CD4-positive, alpha-beta T cell treated with Interleukin-1 beta for 1 hour (primary cell): ENCODE data around the gene ERC1.

Experiments used
- DNase-seq, 2 donors: peaks; one replicate each; pipeline ENCODE4 v3.0.0-alpha.2; 2020 to 2022

Gene ERC1

GRCh38 chr12:990661-991349, at the start of gene ERC1:
Gene ERC1 (plus strand): TSS chr12:991223. CDS start chr12:1027904, 36,681 bp downstream.
- peak; percentile 83 to 87 for DNase-seq

- no peak for DNase-seq
Measured at GRCh38 chr12:943051-943450, 48.0 kb upstream of the ERC1 start.

DNA sequence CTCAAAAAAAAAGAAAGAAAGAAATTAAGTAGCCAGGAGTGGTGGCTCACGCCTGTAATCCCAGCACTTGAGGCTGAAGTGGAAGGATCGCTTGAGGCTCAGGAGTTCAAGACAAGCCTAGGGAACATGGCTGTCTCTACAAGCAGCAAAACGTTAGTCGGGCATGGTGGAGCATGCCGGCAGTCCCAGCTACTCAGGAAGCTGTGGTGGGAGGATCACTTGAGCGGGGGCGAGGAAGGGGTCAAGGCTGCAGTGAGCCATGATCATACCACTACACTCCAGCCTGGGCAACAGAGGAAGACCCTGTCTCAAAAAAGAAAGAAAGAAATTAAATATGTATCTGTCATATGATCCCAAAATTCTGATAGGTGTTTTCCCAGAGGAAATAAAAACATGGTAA, 46.8 kb upstream of the ERC1 start:
- no peak for DNase-seq

DNA sequence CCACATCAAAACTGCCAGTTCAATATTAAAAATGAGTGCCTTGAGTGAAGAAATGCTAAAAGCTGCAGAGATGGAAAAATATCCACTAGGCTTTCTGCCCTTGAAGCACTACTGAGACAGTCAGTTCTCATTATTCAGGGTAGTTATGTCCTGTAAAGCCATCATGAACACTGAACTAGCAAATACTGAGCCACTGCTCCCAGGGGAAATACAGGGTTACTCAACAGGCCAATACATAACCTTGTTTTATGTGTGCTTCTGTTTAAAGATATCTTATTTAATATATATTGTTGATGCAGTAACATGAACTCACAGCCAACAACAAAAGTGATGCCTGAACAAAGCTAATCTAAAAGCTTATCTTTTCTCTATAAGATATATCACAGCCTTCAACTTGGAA, 44.8 kb upstream of the ERC1 start:
- DNase-seq, result no peak

GRCh38 chr12:946631-947030, 44.4 kb upstream of the ERC1 start:
- DNase-seq, result no peak

DNA sequence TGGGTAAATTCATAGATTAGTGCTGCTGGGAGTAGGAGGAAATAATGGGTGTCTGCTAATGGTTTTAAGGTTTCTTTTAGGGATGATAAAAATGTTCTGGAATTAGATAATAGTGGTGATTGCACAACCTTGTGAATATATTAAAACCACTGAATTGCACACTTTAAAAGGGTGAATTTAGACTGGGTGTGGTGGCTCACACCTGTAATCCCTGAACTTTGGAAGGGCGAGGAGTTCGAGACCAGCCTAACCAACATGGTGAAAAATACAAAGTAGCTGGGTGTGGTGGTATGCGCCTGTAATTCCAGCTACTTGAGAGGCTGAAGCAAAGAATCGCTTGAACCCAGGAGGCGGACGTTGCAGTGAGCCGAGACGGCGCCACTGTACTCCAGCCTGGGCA, 42.8 kb upstream of the ERC1 start:
- no peak for DNase-seq

DNA sequence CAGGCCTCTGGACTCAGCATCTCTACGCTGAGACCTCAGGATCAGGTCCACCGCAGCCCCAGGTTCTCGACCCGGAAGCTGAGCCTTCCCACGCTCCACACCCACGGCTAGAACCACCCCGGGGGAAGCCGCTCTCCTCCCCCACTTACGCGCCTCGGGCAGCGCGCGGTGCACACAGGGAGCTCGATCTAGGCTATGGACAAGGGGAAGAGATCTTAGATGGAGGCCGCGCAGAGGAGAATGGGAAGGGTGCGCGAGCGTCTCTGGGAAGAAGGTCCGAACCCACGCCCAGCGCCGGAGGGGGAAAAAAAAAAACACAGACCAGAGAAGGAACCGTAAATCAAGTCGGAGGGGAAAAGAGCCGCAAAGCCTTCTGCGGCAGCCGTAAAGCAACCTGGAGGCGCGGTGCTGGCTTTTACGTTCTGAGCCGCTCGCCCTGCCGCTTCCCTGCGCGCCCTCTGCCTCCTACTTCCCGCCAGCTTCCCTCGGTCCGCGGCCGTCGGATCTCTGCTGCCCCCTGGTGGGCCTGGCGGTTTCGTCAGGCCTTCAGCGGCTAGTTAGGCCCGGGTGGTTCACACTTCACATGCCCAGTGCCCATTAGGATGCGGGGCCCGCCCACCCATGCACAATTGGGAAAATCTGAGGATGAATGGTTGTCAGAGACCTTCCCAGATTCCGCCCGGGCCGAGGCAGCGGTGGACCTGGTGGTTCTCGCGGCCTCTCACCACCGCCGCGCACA, 41.4 kb upstream of the ERC1 start, which contains the start of gene RAD52:
TSS of gene RAD52 (minus strand) at position 242 of the 739 bp plus-strand sequence. CDS start 16,636 bp downstream, outside the sequence.
- DNase-seq, result peak; percentile 96 to 98

DNA sequence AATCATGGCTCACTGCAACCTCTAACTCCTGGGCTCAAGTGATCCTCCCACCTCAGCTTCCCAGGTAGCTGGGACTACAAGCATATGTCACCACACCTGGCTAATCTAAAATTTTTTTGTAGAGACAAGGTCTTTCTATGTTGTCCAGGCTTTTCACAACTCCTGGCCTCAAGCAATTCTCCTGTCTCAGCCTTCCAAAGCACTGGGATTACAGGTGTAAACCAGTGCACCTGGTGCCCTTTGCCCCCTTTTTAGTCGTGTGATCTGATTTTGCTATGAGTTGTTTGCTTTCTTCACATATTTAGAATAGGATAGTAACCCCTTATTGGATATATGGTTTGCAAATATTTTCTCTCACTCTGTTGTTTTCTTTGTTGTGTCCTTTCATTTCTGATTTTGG, 39.8 kb upstream of the ERC1 start:
- no peak for DNase-seq

DNA sequence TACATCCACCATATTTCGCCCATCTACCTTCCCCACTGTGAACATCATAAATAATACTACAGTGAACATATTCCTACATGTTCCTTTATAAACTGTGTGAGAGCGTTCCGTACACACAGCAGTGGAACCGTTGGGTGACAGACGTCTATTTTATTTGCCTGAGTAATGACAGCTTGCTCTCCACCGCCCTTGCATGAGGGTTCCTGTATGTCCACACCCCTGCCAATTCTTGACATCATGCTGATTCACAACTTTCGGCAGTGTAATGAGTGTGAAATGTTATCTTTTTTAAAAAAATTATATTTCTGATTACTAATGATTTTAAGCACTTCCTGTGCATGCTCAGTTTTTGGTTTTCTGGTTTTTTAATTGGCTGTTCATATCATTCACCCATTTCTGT, 37.2 kb upstream of the ERC1 start:
- DNase-seq, result no peak

- DNase-seq, result no peak
Measured at GRCh38 chr12:954741-955140, 36.3 kb upstream of the ERC1 start.

DNA sequence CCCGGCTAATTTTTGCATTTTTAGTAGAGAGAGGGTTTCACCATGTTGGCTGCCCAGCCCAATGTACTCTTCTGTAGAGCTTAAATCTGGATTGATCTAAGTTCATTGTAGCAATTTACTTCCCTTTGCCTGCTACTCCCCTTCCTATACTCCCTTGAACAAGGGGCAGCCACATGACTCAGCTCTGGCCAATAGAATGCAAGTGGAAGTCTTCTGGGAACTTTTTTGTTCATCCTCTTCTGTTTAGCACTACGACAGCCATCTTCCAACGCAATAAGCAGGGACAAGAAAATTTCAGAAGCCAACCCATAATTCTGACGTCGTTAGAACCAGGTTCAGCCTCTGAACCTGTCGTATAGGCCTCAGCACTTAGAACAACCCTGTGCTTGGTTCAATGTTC, 35.1 kb upstream of the ERC1 start:
- DNase-seq, result no peak

DNA sequence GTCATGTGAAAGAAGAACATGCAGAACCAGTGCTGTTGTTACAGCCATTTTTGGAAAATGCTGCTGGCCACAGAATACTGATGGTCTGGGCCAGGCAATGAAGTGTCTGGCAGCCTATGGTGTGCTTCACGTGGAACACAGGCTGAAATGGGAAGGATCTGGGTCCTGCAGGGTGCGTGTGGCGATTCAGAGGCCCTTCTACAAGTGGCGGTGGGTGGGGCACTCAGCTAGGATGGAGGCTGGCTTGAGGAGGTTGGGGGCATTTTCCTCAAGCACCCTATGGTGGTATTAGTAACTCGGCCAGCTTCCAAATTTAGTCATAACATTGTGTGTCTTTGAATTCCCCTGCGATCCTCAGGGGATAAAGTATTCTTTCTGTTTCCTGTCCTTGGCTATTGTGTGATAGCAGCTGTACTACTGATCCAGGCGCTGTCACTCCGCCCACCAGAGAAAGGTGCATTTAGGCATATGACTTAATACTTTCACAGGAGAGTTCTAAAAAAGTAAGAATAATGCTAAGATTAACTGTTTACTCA, 32.4 kb upstream of the ERC1 start:
- DNase-seq, result no peak

- no peak for DNase-seq
Measured at GRCh38 chr12:966724-967123, 24.3 kb upstream of the ERC1 start.

GRCh38 chr12:967641-968040, 23.4 kb upstream of the ERC1 start:
- no peak for DNase-seq

- DNase-seq, result no peak
Measured at GRCh38 chr12:968545-968944, 22.5 kb upstream of the ERC1 start.

- no peak for DNase-seq
Measured at GRCh38 chr12:969821-970220, 21.2 kb upstream of the ERC1 start.

- DNase-seq, result no peak
Measured at GRCh38 chr12:971991-972390, 19.0 kb upstream of the ERC1 start.

GRCh38 chr12:974271-974862, 16.7 kb upstream of the ERC1 start:
- no peak for DNase-seq

GRCh38 chr12:976644-977043, 14.4 kb upstream of the ERC1 start:
- no peak for DNase-seq

GRCh38 chr12:977156-977555, 13.9 kb upstream of the ERC1 start:
- DNase-seq, result peak in 1 of 2 donors; percentile 11

GRCh38 chr12:979349-979748, 11.7 kb upstream of the ERC1 start:
- DNase-seq, result no peak

- no peak for DNase-seq
Measured at GRCh38 chr12:981176-981828, 9.7 kb upstream of the ERC1 start.

DNA sequence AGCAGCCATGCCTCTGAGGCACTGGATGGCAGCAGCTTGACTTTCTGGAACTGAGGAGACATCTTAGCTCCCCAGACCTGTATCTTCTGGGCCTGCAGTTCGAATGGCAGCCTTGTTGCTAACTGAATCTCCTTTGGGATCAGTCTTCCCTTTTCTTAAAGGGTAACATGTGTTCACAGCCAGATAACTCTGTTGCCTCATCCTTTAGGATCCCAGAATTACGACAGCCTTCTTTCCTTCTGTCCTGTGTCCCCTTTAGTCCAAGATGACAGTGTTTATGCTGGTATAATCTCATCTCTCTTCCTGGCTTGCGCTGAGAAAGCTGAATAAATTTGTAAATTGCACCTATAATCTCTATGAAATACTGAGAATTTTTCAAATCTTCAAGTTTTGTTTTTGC, 9.1 kb upstream of the ERC1 start:
- DNase-seq, result no peak
